K562 (cell line): ENCODE results near the gene PODXL. TPM values are rescaled to one million over a fixed set of nuclear protein-coding genes. Genes with fewer than 3 reads are reported as not detected.
A peak's percentile ranks its signal among the peaks of the same experiment; 100 is the strongest.

Source experiments
- CXXC5 ChIP-seq: fragments of 250-450 bp; sonication (Bioruptor Pico); IDR thresholded peaks from 2 replicates; pipeline ENCODE4 v1.8.0; 2022; ENCODE audit warnings: inconsistent platforms, mild to moderate bottlenecking, moderate library complexity
- E2F5 ChIP-seq: sonication (generic); formaldehyde crosslinking; IDR thresholded peaks from 2 replicates; pipeline ENCODE4 v1.8.0; 2022; ENCODE audit warnings: mild to moderate bottlenecking, missing genetic modification reagents
- ELF2 ChIP-seq: fragments of 250-450 bp; sonication (Bioruptor Pico); IDR thresholded peaks from 2 replicates; pipeline ENCODE4 v1.5.0; 2021; ENCODE audit warnings: mild to moderate bottlenecking
- ELK1 ChIP-seq: sonication (generic); formaldehyde crosslinking; IDR thresholded peaks from 2 replicates; pipeline ENCODE4 v1.8.1; 2022; ENCODE audit warnings: missing genetic modification reagents
- HDAC6 ChIP-seq: IDR thresholded peaks from 2 replicates; pipeline ENCODE4 v1.6.1; 2012; ENCODE audit warnings: low read depth, mild to moderate bottlenecking, control low read depth, inconsistent platforms, low read length, moderate library complexity
- L3MBTL2 ChIP-seq: fragments of 450-650 bp; IDR thresholded peaks from 2 replicates; pipeline ENCODE4 v1.6.1; 2016; ENCODE audit warnings: mild to moderate bottlenecking, moderate library complexity
- MAX ChIP-seq: sonication (generic); formaldehyde crosslinking; IDR thresholded peaks from 2 replicates; pipeline ENCODE4 v1.9.0; 2022; ENCODE audit warnings: mild to moderate bottlenecking, missing genetic modification reagents
- MAZ ChIP-seq, 2 experiments: fragments of 450-650 bp in 1 of 2; sonication (generic) in 1 of 2; formaldehyde crosslinking; IDR thresholded peaks in 1 of 2; conservative IDR thresholded peaks in 1 of 2; 2 replicates each; pipeline versions ENCODE4 v1.4.0 to v1.5.0; 2020; ENCODE audit warnings: mild to moderate bottlenecking in 1 of 2, missing genetic modification reagents in 1 of 2
- PTBP1 ChIP-seq: fragments of 200-400 bp; formaldehyde crosslinking; IDR thresholded peaks from 2 replicates; pipeline ENCODE4 v1.6.1; 2017; ENCODE audit warnings: low read depth, low read length
- STAG1 ChIP-seq: sonication (generic); formaldehyde crosslinking; IDR thresholded peaks from 2 replicates; pipeline ENCODE4 v1.5.0; 2020; ENCODE audit warnings: missing genetic modification reagents, borderline replicate concordance
- THAP12 ChIP-seq: fragments of 250-450 bp; sonication (Bioruptor Pico); IDR thresholded peaks from 2 replicates; pipeline ENCODE4 v1.9.0; 2021; ENCODE audit warnings: mild to moderate bottlenecking, inconsistent platforms
- U2AF1 ChIP-seq: fragments of 200-400 bp; formaldehyde crosslinking; optimal IDR thresholded peaks from 2 replicates; pipeline ENCODE3; 2017; ENCODE audit warnings: mild to moderate bottlenecking, low read depth, low read length, moderate library complexity
- VEZF1 ChIP-seq: fragments of 200-800 bp; sonication (Bioruptor generic); IDR thresholded peaks from 2 replicates; pipeline ENCODE4 v1.6.1; 2017; ENCODE audit warnings: missing genetic modification characterization, missing compliant biosample characterization
- ZBTB1 ChIP-seq: sonication (generic); formaldehyde crosslinking; IDR thresholded peaks from 2 replicates; pipeline ENCODE4 v1.8.1; 2023; ENCODE audit warnings: missing genetic modification reagents, low read depth, mild to moderate bottlenecking, borderline replicate concordance
- ZBTB33 ChIP-seq: sonication (generic); formaldehyde crosslinking; IDR thresholded peaks from 2 replicates; pipeline ENCODE4 v1.8.1; 2023; ENCODE audit warnings: mild to moderate bottlenecking, missing genetic modification reagents
- ZNF511 ChIP-seq: sonication (generic); formaldehyde crosslinking; IDR thresholded peaks from 2 replicates; pipeline ENCODE4 v1.8.0; 2022; ENCODE audit warnings: mild to moderate bottlenecking, missing genetic modification reagents
- ZSCAN32 ChIP-seq: fragments of 450-650 bp; formaldehyde crosslinking; IDR thresholded peaks from 2 replicates; pipeline ENCODE4 v1.4.0; 2020; ENCODE audit warnings: mild to moderate bottlenecking, moderate library complexity
- polyA plus RNA-seq, 8 experiments: library from polyadenylated mRNA; depleted of rRNA in 4 of 8; stranded (reverse) in 5 of 8; unstranded in 3 of 8; fragments of >200 nt; fragmentation: Nextera tagmentation in 2 of 8; fragmentation: Illumina TruSeq in 1 of 8; extraction: Ambion mirVana in 2 of 8; extraction: Trizol in 1 of 8; gene quantifications; 2 replicates each; pipeline versions ENCODE4 v1.2.1 to v1.2.3, GENCODE V29; 2011 to 2014; ENCODE audit warnings: inconsistent platforms in 1 of 8, missing spikeins in 1 of 8
- total RNA-seq, 7 experiments: library from RNA; depleted of rRNA in 6 of 7; stranded (reverse); fragments of >200 nt in 6 of 7; fragmentation: Illumina TruSeq in 2 of 7; extraction: Trizol in 2 of 7; gene quantifications; 2 replicates each; pipeline versions ENCODE4 v1.2.1 to v1.2.3, GENCODE V29; 2011 to 2021; ENCODE audit warnings: low replicate concordance in 1 of 7

PODXL gene
- total and polyA plus RNA-seq, 9 of the 15 experiments (the other 6 are each of a cell fraction or from before 2014, with no cell fraction given) = 0.01 to 0.73 (median 0.07) TPM

GRCh38 chr7:131556053-131556908, at the start of gene PODXL (continued):
- TF ChIP-seq ZBTB33 (CRISPR knock-in tag) (no peak), ELF2 (no peak), HDAC6 (0 out of 2 replicates have a peak, but pooled peaks have one; percentile 34), U2AF1 (peak; percentile 54), L3MBTL2 (peak; percentile 94), THAP12 (CRISPR knock-in tag) (0 out of 2 replicates have a peak, but pooled peaks have one; percentile 32), STAG1 (CRISPR knock-in tag) (peak; percentile 44; the same call in 1 of the 2 replicates), PTBP1 (0 out of 2 replicates have a peak, but pooled peaks have one; percentile 29), MAZ (CRISPR knock-in tag; conservative IDR thresholded peaks at IDR 0.05 in 1 of 2, IDR thresholded peaks at IDR 0.05 in 1 of 2) (peak in 1 of 2 experiments; percentile 45; a peak in 2 of 4 replicates), MAX (CRISPR knock-in tag) (peak; percentile 88), CXXC5 (CRISPR knock-in tag) (peak; percentile 82), ZNF511 (CRISPR knock-in tag) (peak; percentile 66; the same call in 1 of the 2 replicates), ZSCAN32 (CRISPR knock-in tag) (no peak), ELK1 (CRISPR knock-in tag) (no peak), E2F5 (CRISPR knock-in tag) (peak; percentile 42; the same call in 1 of the 2 replicates), VEZF1 (peak; percentile 98), ZBTB1 (CRISPR knock-in tag) (peak; percentile 43; the same call in 1 of the 2 replicates)
